Panc1 (cell line): Measurements from ENCODE around the gene UGT1A8. TPM values are rescaled to one million over a fixed set of nuclear protein-coding genes. Genes with fewer than 3 reads are reported as not detected.
"Not testable (repeated sequence)": the region's sequence is repeated elsewhere in the genome, so short reads cannot be mapped to it uniquely, and the experiment has no call there.

ENCODE experiments used
- ATAC-seq: fragments of 200-7000 bp; cut with Tn5 transposase; 2 replicates; pipeline ENCODE4 v1.9.1; 2020; ENCODE audit warnings: mild to moderate bottlenecking, moderate library complexity
- BruUV-seq: library from RNA; stranded (reverse); fragments of 400-500 nt; replicated peaks from 2 replicates; lab custom pipeline; 2021; lab: Mats Ljungman, UMichigan
- CTCF ChIA-PET: fragments of 300-600 bp; sonication (Branson Sonifier 250); formaldehyde crosslinking; loops from one replicate; lab custom pipeline; 2022; ENCODE audit warnings: antibody characterized with exemption; lab: Charles Lee
- POLR2A ChIA-PET: fragments of 300-600 bp; sonication (Branson Sonifier 250); formaldehyde crosslinking; loops from one replicate; lab custom pipeline; 2022; ENCODE audit warnings: antibody characterized with exemption; lab: Charles Lee
- DNase-seq: peaks from one replicate; pipeline ENCODE4 v3.0.0-alpha.2; 2010; ENCODE audit warnings: low read depth, low spot score
- H3K27ac ChIP-seq: 2 replicates; pipeline ENCODE4 v1.5.1; 2011; ENCODE audit warnings: mild to moderate bottlenecking, low read length, inconsistent platforms
- H3K27me3 ChIP-seq: fragments of 200-500 bp; sonication (Bioruptor generic); 2 replicates; pipeline ENCODE4 v1.6.0; 2014; ENCODE audit warnings: low read length, inconsistent platforms; ENCODE audit not compliant: control insufficient read depth, insufficient read depth
- H3K36me3 ChIP-seq: fragments of 200-500 bp; sonication (Bioruptor generic); 2 replicates; pipeline ENCODE4 v1.5.1; 2014; ENCODE audit warnings: inconsistent platforms, mild to moderate bottlenecking, low read length, moderate library complexity; ENCODE audit not compliant: control insufficient read depth, insufficient read depth
- H3K4me1 ChIP-seq: 2 replicates; pipeline ENCODE4 v1.5.1; 2011; ENCODE audit warnings: inconsistent platforms, mild to moderate bottlenecking, low read length, moderate library complexity; ENCODE audit not compliant: control insufficient read depth, insufficient read depth
- H3K4me3 ChIP-seq, 2 experiments: 2 replicates each; pipeline ENCODE4 v1.5.1; 2011 to 2012; ENCODE audit warnings: low read depth in 2 of 2, low read length in 2 of 2, mild to moderate bottlenecking in 2 of 2, inconsistent platforms in 1 of 2, moderate library complexity in 1 of 2
- H3K9me3 ChIP-seq: fragments of 200-500 bp; sonication (Bioruptor generic); 2 replicates; pipeline ENCODE4 v1.5.1; 2014; ENCODE audit warnings: low read depth, mild to moderate bottlenecking, inconsistent platforms, low read length, moderate library complexity; ENCODE audit not compliant: control insufficient read depth, insufficient read depth
- POLR2AphosphoS5 ChIP-seq: IDR thresholded peaks from 2 replicates; pipeline ENCODE4 v1.6.1; 2012; ENCODE audit warnings: mild to moderate bottlenecking, low read depth, low read length, moderate library complexity
- REST ChIP-seq, 2 experiments: IDR thresholded peaks; 2 replicates each; pipeline ENCODE4 v1.6.1; 2011 to 2012; ENCODE audit warnings: low read depth in 2 of 2, control low read depth in 1 of 2, low read length in 1 of 2, mild to moderate bottlenecking in 1 of 2, moderate library complexity in 1 of 2; ENCODE audit not compliant: insufficient read depth in 1 of 2
- SIN3A ChIP-seq: IDR thresholded peaks from 2 replicates; pipeline ENCODE4 v1.6.1; 2012; ENCODE audit warnings: low read depth, mild to moderate bottlenecking, low read length, moderate library complexity, borderline replicate concordance; ENCODE audit not compliant: insufficient read depth
- TCF7L2 ChIP-seq: IDR thresholded peaks from 2 replicates; pipeline ENCODE4 v1.6.1; 2011; ENCODE audit warnings: mild to moderate bottlenecking, low read depth, low read length, inconsistent platforms
- in situ Hi-C: cut with HindIII; loops from 2 replicates; pipeline ENCODE4 v1.10.0; 2016; ENCODE audit warnings: low sequenced_read_pairs, low pct_unique_long_range_greater_than_20kb
- intact Hi-C: fragments of 100-400 bp; cut with micrococcal nuclease; formaldehyde crosslinking; loops from one replicate; pipeline ENCODE4 v1.10.0; 2022; ENCODE audit not compliant: unreplicated experiment
- total RNA-seq: library from RNA; stranded (reverse); gene quantifications from one replicate; pipeline ENCODE4 v1.2.1, GENCODE V29; 2021; ENCODE audit not compliant: unreplicated experiment

Gene UGT1A8
- total RNA-seq, 1 experiment from 2014 or later = 0.15 TPM

- BruUV-seq = no TSS peak
- ChIA-PET POLR2A (no interaction called here), CTCF (no interaction called here)
- TF ChIP-seq SIN3A = no peak
- no peak for TF ChIP-seq POLR2AphosphoS5
- no peak for TF ChIP-seq REST (IDR thresholded peaks at IDR 0.05; ENCODE audit: insufficient read depth in 1 of 2, low read depth in 2 of 2, low read length in 1 of 2)
- Histone ChIP-seq H3K9me3 (no peaks in the 10 kb centered on the region), H3K4me1 (no peaks in the 10 kb centered on the region), H3K4me3 (no peak overlapping the region), H3K36me3 (no peaks in the 10 kb centered on the region), H3K27ac (peak overlapping the region; percentile 53; the same call in 1 of the 2 replicates), H3K27me3 (no peaks in the 10 kb centered on the region)
- in situ Hi-C loops (no loop called here), intact Hi-C loops (no loop called here)
- no peak for DNase-seq
- ATAC-seq = no peak
Measured at GRCh38 chr2:233699424-233700027, 82.1 kb downstream of the UGT1A8 start.

- Histone ChIP-seq H3K4me3 (no peak overlapping the region), H3K27me3 (no peaks in the 10 kb centered on the region), H3K9me3 (no peaks in the 10 kb centered on the region), H3K4me1 (no peaks in the 10 kb centered on the region), H3K27ac (peak overlapping the region; percentile 53; the same call in 1 of the 2 replicates), H3K36me3 (no peaks in the 10 kb centered on the region)
- ATAC-seq = peak; percentile 58; the same call in 1 of the 2 replicates
- no TSS peak for BruUV-seq
- TF ChIP-seq TCF7L2 = peak; percentile 73
- TF ChIP-seq SIN3A = no peak
- TF ChIP-seq REST (IDR thresholded peaks at IDR 0.05; ENCODE audit: insufficient read depth in 1 of 2, low read depth in 2 of 2, low read length in 1 of 2) = no peak
- 0 out of 2 replicates have a peak, but pooled peaks have one; percentile 32 for TF ChIP-seq POLR2AphosphoS5
- POLR2A ChIA-PET = no interaction called here
- in situ Hi-C loops = no loop called here
- CTCF ChIA-PET = no interaction called here
- intact Hi-C loops = no loop called here
- DNase-seq = no peak
Measured at GRCh38 chr2:233700028-233700635, 82.7 kb downstream of the UGT1A8 start.

- H3K27me3 ChIP-seq, CTCF ChIA-PET, H3K27ac ChIP-seq, in situ Hi-C loops, ATAC-seq, BruUV-seq, H3K4me1 ChIP-seq, H3K9me3 ChIP-seq, H3K36me3 ChIP-seq, POLR2A ChIA-PET, DNase-seq, intact Hi-C loops, H3K4me3 ChIP-seq: not testable (repeated sequence)
Measured at GRCh38 chr2:233700842-233701241, 83.4 kb downstream of the UGT1A8 start.
